ENCODE data around the gene IFFO2.

IFFO2 gene

GRCh38 chr1:18970762-18971161, 14.3 kb upstream of the IFFO2 start:
- peak; percentile 41; the same call in 2 of the 3 replicates for ATAC-seq
- TF ChIP-seq ZNF565 (CRISPR knock-in tag; conservative IDR thresholded peaks at IDR 0.05; ENCODE audit: low read depth) (no peak), ISL1 (CRISPR knock-in tag; IDR thresholded peaks at IDR 0.05) (peak; percentile 67), TOX (CRISPR knock-in tag; IDR thresholded peaks at IDR 0.05; ENCODE audit: borderline replicate concordance) (no peak), OSR1 (CRISPR knock-in tag; IDR thresholded peaks at IDR 0.05) (no peak), TSHZ2 (CRISPR knock-in tag; IDR thresholded peaks at IDR 0.05) (no peak)

- no peak for TF ChIP-seq OSR1 (CRISPR knock-in tag; IDR thresholded peaks at IDR 0.05)
- TF ChIP-seq CSRNP3 (CRISPR knock-in tag; IDR thresholded peaks at IDR 0.05): no peak
- no peak for TF ChIP-seq PPARA (CRISPR knock-in tag; IDR thresholded peaks at IDR 0.05; ENCODE audit: borderline replicate concordance)
- TF ChIP-seq RARB (CRISPR knock-in tag; IDR thresholded peaks at IDR 0.05): no peak
- no peak for TF ChIP-seq ARNTL (CRISPR knock-in tag; IDR thresholded peaks at IDR 0.05; ENCODE audit: borderline replicate concordance, low read depth)
- TF ChIP-seq PATZ1 (CRISPR knock-in tag; IDR thresholded peaks at IDR 0.05; ENCODE audit: borderline replicate concordance): no peak
- TF ChIP-seq ZNF70 (CRISPR knock-in tag; IDR thresholded peaks at IDR 0.05): no peak
- TF ChIP-seq SNAI2 (CRISPR knock-in tag; IDR thresholded peaks at IDR 0.05): no peak
- no peak for TF ChIP-seq POU6F1 (CRISPR knock-in tag; IDR thresholded peaks at IDR 0.05; ENCODE audit: borderline replicate concordance, low read depth)
- no peak for TF ChIP-seq CSDC2 (CRISPR knock-in tag; IDR thresholded peaks at IDR 0.05)
- no peak for TF ChIP-seq ESRRG (CRISPR knock-in tag; IDR thresholded peaks at IDR 0.05)
- TF ChIP-seq TOX (CRISPR knock-in tag; IDR thresholded peaks at IDR 0.05; ENCODE audit: borderline replicate concordance): no peak
- no peak for TF ChIP-seq TCF4 (CRISPR knock-in tag; IDR thresholded peaks at IDR 0.05; ENCODE audit: borderline replicate concordance)
- TF ChIP-seq ZC3H10 (CRISPR knock-in tag; IDR thresholded peaks at IDR 0.05): no peak
- TF ChIP-seq TSHZ2 (CRISPR knock-in tag; IDR thresholded peaks at IDR 0.05): no peak
- no peak for TF ChIP-seq ZNF565 (CRISPR knock-in tag; conservative IDR thresholded peaks at IDR 0.05; ENCODE audit: low read depth)
- no peak for TF ChIP-seq GLIS3 (CRISPR knock-in tag; IDR thresholded peaks at IDR 0.05)
- TF ChIP-seq ZNF8 (CRISPR knock-in tag; IDR thresholded peaks at IDR 0.05): no peak
- no peak for TF ChIP-seq BACH2 (CRISPR knock-in tag; IDR thresholded peaks at IDR 0.05; ENCODE audit: borderline replicate concordance)
- ATAC-seq: no peak
Observed at GRCh38 chr1:18970358-18970757, 13.9 kb upstream of the IFFO2 start.
